ENCODE measurements around the gene MOSMO.

DNA sequence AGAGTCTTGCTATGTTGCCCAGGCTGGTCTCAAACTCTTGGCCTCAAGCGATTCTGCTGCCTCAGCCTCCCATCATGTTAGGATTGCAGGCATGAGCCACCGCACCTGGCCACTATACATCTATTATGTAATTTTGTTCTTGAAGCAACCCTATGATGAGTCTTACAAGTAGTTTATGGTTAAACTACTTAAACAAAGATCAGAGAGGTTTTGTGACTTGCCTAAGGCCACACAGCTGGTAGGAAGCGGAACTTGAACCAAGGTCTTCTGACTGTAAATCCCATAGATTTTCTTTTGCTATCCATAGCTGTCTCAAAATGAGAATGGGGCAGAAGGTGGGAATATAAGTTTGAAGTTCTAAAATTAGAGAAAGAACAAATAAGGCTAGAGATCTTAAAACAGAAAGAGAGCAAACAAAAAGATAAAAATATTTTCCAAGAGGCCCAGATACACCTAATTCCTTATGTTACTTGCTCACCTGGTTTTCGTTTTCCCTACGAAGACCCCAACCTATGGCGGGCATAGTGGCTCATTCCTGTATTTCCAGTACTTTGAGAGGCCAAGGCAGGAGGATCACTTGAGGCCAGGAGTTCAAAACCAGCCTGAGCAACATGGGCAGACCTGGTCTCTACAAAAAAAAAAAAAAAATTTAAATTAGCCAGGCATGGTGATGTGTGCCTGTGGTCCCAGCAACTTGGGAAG, 116.8 kb downstream of the MOSMO start:
- TF ChIP-seq, protein P1, sequence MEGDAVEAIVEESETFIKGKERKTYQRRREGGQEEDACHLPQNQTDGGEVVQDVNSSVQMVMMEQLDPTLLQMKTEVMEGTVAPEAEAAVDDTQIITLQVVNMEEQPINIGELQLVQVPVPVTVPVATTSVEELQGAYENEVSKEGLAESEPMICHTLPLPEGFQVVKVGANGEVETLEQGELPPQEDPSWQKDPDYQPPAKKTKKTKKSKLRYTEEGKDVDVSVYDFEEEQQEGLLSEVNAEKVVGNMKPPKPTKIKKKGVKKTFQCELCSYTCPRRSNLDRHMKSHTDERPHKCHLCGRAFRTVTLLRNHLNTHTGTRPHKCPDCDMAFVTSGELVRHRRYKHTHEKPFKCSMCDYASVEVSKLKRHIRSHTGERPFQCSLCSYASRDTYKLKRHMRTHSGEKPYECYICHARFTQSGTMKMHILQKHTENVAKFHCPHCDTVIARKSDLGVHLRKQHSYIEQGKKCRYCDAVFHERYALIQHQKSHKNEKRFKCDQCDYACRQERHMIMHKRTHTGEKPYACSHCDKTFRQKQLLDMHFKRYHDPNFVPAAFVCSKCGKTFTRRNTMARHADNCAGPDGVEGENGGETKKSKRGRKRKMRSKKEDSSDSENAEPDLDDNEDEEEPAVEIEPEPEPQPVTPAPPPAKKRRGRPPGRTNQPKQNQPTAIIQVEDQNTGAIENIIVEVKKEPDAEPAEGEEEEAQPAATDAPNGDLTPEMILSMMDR (IDR thresholded peaks at IDR 0.05), result no peak
- TF ChIP-seq POLR2AphosphoS5 (IDR thresholded peaks at IDR 0.05), result no peak

All from prostate gland (tissue), 2 donors.